ENCODE results near the gene PLCB1.

PLCB1 gene

GRCh38 chr20:8523684-8524083 is 391.6 kb downstream of the PLCB1 start:
- no peak for DNase-seq (ENCODE audit: low read depth, low spot score)
- H3K27ac ChIP-seq: no peak overlapping the region

- H3K27ac ChIP-seq: no peak overlapping the region
- no peak for DNase-seq (ENCODE audit: low read depth, low spot score)
Observed at GRCh38 chr20:8524101-8525016, 392.3 kb downstream of the PLCB1 start.

DNA sequence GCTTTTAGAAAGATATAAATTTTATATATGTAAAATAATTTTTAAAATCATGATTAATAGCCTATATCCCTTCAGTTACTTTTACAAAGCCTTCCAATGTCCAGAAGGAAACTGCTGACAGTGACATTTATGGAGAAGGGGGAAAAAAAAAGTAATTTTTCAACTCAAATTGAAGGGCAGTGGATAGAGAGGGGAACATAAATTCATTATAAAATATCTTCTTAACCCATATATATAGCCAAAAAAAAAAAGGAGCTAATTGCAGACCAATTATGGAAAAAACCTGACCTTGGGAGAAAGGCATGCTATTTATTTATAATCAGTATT is 392.9 kb downstream of the PLCB1 start:
- H3K27ac ChIP-seq: no peak overlapping the region
- DNase-seq (ENCODE audit: low read depth, low spot score): no peak

DNA sequence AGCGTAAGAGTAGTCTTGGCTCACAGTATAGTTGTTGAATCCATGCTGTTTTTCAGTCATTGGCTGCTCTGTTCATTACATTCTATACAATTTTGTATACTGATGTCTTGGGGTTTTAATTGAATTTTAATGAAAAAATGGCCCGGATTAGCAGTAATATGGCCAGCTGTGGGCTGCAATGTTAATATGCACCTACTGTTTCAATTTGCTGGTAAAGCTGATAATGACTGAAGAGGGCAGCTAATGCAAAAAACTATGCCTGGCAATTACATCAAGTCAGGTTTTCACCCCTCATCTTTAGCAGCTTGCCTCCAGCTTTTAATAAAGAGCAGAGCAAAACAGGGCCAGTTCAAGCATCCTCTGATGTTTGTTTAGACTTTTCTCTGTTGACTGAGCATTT is 394.5 kb downstream of the PLCB1 start:
- DNase-seq (ENCODE audit: low read depth, low spot score): no peak
- no peak overlapping the region for H3K27ac ChIP-seq

DNA sequence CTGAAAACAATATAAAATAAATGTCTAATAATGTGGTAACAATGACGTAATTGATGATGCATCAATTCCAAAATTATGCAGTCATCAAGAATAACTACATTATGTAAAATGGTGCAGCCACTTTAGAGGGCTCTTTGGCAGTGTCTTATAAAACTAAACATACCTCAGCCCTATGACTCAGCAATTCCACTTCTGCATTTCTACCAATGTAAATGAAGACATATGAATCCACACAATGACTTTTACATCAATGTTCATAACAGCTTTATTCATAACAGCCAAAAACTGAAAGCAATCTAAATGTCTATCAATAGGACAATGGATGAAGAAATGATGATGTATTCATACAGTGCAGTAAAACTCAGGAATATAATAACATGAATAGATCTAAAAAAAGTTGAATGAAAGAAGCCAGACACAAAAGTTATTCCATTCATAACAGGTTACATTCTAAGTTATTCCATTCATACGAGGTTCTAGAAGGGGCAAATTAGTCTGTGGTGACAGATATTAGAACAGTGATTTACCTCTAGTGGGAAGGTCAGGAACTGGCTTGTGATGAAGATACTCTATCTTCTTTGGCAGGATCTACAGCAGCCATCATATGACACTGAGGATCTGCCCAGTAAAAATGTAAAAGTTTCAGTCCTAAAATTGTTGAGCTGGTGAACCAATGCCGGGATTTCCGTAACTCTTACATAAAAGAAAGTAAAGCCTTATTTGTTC is 396.1 kb downstream of the PLCB1 start:
- no peak overlapping the region for H3K27ac ChIP-seq
- peak; percentile 2 for DNase-seq (ENCODE audit: low read depth, low spot score)

- H3K27ac ChIP-seq: no peak overlapping the region
- DNase-seq (ENCODE audit: low read depth, low spot score): no peak
Observed at GRCh38 chr20:8530022-8530421, 398.0 kb downstream of the PLCB1 start.

- DNase-seq (ENCODE audit: low read depth, low spot score): no peak
- H3K27ac ChIP-seq: no peak overlapping the region
Observed at GRCh38 chr20:8532169-8532568, 400.1 kb downstream of the PLCB1 start.

- DNase-seq (ENCODE audit: low read depth, low spot score): no peak
- no peak overlapping the region for H3K27ac ChIP-seq
Observed at GRCh38 chr20:8534368-8535160, 402.5 kb downstream of the PLCB1 start.

DNA sequence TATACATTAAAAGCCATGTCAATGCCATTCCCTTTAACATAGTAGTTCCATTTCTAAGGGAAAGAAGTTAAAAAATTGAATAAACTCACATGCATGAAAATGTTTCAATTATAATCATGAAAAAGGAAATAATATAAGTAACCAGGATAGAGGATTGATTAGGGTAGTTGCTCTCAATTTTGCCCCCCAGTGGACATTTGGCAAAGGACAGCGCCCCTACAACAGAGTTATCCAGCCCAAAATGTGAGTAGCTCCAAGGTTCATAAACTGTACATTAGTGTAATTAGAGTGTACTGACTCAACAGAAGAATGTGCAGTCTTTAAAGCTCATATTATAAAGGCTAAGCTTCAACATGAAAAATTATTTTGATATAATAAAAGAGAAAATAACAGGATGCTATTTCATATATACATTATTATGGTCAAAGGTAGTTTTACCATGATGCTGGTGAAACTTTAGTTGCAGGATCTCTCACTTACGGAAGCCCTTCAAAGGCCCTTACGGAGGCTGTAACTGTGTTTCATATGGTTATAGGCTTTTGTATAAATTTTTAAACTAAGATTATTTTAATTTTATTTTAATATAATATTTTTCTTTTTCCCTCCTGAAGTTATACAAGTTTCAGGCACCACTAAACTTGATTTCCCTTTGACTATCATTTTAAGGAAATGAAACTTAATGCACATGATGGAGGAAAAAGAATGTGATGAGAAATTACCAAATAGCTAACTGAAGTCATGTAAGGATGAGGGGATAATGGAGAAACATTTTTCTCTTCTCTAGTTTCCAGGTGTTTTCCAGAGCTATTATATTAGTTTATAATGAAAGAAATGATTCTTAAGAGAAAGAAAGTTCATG is 403.6 kb downstream of the PLCB1 start:
- no peak overlapping the region for H3K27ac ChIP-seq
- DNase-seq (ENCODE audit: low read depth, low spot score): no peak

DNA sequence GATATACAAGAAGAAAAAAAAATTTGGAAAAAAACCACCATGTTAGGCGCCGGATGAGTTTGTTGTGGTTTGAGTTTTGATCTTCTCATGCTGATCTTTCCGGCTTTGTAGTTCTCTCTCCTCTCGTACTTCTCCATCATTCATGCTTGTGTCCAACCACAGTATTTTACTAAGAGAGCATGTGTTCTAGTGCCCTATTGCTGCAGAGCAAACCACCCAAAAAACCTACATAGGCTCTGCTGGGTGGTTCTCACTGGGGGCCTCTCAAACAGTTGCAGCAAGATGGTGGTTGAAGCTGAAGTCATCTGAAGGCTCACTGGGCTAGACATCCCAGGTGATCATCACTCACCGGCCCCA is 404.2 kb downstream of the PLCB1 start:
- no peak for DNase-seq (ENCODE audit: low read depth, low spot score)

GRCh38 chr20:8540466-8540865 is 408.4 kb downstream of the PLCB1 start:
- DNase-seq (ENCODE audit: low read depth, low spot score): no peak

More for the DNA sequence above, 404.2 kb downstream of the PLCB1 start:
- no peak overlapping the region for H3K27ac ChIP-seq

DNA sequence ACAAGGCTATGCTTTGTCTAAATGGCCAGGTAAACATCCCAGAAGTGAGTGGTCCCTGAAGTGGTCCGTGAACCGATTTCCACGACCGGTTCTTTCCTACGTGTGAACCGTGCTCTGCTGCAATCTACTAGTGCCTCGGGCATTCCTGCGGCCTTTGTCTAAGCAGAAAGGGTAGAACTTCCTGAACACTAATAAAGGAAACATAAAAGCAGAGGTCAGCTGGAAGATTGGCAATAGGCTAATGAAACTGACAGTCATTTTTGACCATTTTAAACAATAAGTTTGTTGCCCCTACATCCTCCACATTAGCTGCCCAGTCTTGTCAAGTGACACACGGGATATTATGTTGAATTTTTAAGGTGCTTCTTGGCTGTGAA is 410.0 kb downstream of the PLCB1 start:
- DNase-seq (ENCODE audit: low read depth, low spot score): no peak
- H3K27ac ChIP-seq: no peak overlapping the region

More at GRCh38 chr20:8540466-8540865, 408.4 kb downstream of the PLCB1 start:
- H3K27ac ChIP-seq: no peak overlapping the region

DNA sequence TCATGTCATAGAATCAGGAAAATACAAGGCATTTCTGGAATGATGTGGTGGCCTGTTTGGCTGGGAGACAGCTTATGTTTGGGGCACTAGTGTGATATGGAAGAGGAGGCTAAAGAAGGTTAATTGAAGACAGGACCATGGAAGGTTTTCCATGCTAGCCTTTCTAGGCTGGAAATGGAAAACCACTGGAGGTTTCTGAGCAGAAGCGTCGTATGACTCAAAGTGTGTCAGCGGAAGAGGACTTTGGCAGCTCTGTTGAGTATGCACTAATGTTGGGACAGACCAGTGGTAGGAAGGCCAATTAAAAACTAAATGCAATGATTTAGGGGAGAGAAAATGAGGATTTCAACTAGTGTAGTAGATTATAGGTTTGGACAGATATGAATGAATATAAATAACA is 413.1 kb downstream of the PLCB1 start:
- H3K27ac ChIP-seq: no peak overlapping the region

GRCh38 chr20:8547035-8547650 is 415.1 kb downstream of the PLCB1 start:
- DNase-seq (ENCODE audit: low read depth, low spot score): no peak
- no peak overlapping the region for H3K27ac ChIP-seq

More for the DNA sequence above, 413.1 kb downstream of the PLCB1 start:
- DNase-seq (ENCODE audit: low read depth, low spot score): no peak

DNA sequence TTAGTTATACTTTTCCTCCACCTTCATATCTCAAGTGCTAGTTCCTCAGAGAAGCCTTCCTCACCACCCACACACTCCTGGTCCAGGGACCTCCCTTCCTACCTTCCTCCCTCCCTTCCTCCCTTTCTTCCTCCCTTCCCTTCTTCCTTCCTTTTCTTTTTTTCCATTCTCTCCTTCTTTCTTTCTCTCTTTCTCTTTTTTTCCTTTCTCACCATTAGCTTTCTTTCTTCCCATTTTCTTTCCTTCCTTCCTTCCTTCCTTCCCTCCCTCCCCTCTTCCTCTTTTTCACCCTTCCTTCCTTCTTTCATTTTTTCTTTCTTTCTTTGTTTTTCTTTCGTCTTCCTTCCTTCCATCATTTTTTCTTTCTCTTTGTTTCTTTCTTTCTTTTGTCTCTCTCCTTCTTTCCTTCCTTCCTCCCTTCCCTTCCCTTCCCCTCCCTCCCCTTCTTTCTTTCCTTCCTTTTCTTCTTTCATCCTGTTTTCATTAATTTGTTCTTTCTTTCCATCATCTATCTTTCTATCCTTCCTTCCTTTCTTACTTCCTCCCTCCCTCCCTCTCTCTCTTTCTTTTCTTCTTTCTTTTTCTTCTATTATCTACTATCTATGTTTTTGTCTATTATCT is 416.0 kb downstream of the PLCB1 start:
- DNase-seq (ENCODE audit: low read depth, low spot score): no peak
- no peak overlapping the region for H3K27ac ChIP-seq

DNA sequence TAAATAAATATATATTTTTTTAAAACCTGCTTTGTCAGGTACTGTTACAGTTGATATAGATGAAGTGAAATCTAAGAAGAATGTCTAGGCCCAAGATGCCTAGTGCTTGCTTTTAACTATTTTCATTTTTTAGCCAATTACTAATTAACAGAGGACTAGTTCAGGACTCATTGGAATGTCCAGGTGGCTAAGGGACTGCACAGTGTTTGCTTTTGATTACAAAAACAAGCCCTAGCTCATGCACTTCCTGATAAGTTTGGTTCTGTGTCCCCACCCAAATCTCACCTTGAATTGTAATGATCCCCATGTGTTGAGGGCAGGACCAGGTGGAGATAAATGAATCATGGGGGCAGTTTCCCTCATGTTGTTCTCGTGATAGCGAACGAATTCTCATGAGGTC is 417.1 kb downstream of the PLCB1 start:
- H3K27ac ChIP-seq: no peak overlapping the region
- no peak for DNase-seq (ENCODE audit: low read depth, low spot score)

DNA sequence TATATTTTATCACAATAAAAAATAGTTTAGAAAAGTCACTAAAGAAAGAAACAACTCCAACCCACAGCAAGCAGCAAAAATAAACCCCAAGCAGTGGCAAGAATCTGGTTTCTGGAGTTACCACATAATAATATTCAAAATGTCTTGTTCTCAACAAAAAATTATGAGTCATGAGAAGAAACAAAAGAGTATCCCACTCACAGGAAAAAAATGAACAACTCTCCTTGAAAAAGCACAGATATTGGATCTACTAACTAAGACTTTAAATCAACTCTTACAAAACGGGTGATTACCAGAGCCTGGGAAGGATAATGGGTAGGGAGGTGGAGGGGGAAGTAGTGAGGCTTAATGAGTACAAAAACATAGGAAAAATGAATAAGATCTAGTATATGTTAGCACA is 425.6 kb downstream of the PLCB1 start:
- DNase-seq (ENCODE audit: low read depth, low spot score): no peak
- H3K27ac ChIP-seq: no peak overlapping the region

- no peak overlapping the region for H3K27ac ChIP-seq
- no peak for DNase-seq (ENCODE audit: low read depth, low spot score)
Observed at GRCh38 chr20:8562356-8562755, 430.3 kb downstream of the PLCB1 start.

- no peak overlapping the region for H3K27ac ChIP-seq
- DNase-seq (ENCODE audit: low read depth, low spot score): no peak
Observed at GRCh38 chr20:8568075-8568474, 436.0 kb downstream of the PLCB1 start.
